PFSK-1 (cell line): Measurements from ENCODE around the gene FAM120B.

Experiments
- POLR2AphosphoS5 ChIP-seq: IDR thresholded peaks from 2 replicates; pipeline ENCODE4 v1.6.1; 2012; ENCODE audit warnings: low read depth, mild to moderate bottlenecking, control low read depth, low read length, moderate library complexity
- REST ChIP-seq, 2 experiments: IDR thresholded peaks; 2 replicates each; pipeline versions ENCODE4 v1.6.1 to v1.8.0; 2011 to 2012; ENCODE audit warnings: low read depth in 2 of 2, low read length in 2 of 2, control low read depth in 1 of 2, inconsistent platforms in 1 of 2, mild to moderate bottlenecking in 1 of 2, moderate library complexity in 1 of 2; ENCODE audit not compliant: insufficient read depth in 1 of 2
- SIN3A ChIP-seq: IDR thresholded peaks from 2 replicates; pipeline ENCODE4 v1.6.1; 2012; ENCODE audit warnings: mild to moderate bottlenecking, low read length, moderate library complexity, borderline replicate concordance; ENCODE audit not compliant: insufficient read depth
- TAF1 ChIP-seq: IDR thresholded peaks from 2 replicates; pipeline ENCODE4 v1.6.1; 2012; ENCODE audit warnings: low read length, control low read depth, borderline replicate concordance; ENCODE audit not compliant: insufficient read depth

GRCh38 chr6:170269151-170269845 is 37.3 kb upstream of the FAM120B start:
- TF ChIP-seq TAF1 (no peak), SIN3A (no peak), POLR2AphosphoS5 (no peak), REST (IDR thresholded peaks at IDR 0.05; ENCODE audit: insufficient read depth in 1 of 2, low read depth in 2 of 2, low read length in 2 of 2) (no peak)
